Parathyroid adenoma (tissue), 2 donors: ENCODE results near the gene INPP5B.

Source experiments
- H2AFZ ChIP-seq: fragments of 300-600 bp; sonication (generic); one replicate; pipeline ENCODE4 v1.7.0; 2017; ENCODE audit warnings: antibody characterized with exemption, mild to moderate bottlenecking
- H3K27ac ChIP-seq: fragments of 300-600 bp; sonication (generic); one replicate; pipeline ENCODE4 v1.7.0; 2017
- H3K27me3 ChIP-seq: fragments of 300-600 bp; sonication (generic); one replicate; pipeline ENCODE4 v1.7.0; 2017; ENCODE audit warnings: low read length; ENCODE audit not compliant: control insufficient read depth, insufficient read depth
- H3K36me3 ChIP-seq: fragments of 300-600 bp; sonication (generic); one replicate; pipeline ENCODE4 v1.7.0; 2017; ENCODE audit warnings: low read length; ENCODE audit not compliant: control insufficient read depth, insufficient read depth
- H3K4me1 ChIP-seq: fragments of 300-600 bp; sonication (generic); one replicate; pipeline ENCODE4 v1.7.0; 2017; ENCODE audit warnings: control low read depth
- H3K4me2 ChIP-seq: fragments of 300-600 bp; sonication (generic); one replicate; pipeline ENCODE4 v1.7.0; 2017; ENCODE audit warnings: low read length
- H3K4me3 ChIP-seq: fragments of 300-600 bp; sonication (generic); one replicate; pipeline ENCODE4 v1.7.0; 2017; ENCODE audit warnings: low read depth, low read length
- H3K79me2 ChIP-seq: fragments of 300-600 bp; sonication (generic); one replicate; pipeline ENCODE4 v1.7.0; 2017; ENCODE audit warnings: control low read depth
- H3K9ac ChIP-seq: fragments of 300-600 bp; sonication (generic); one replicate; pipeline ENCODE4 v1.7.0; 2017; ENCODE audit warnings: mild to moderate bottlenecking
- H3K9me3 ChIP-seq: fragments of 300-600 bp; sonication (generic); one replicate; pipeline ENCODE4 v1.7.0; 2017; ENCODE audit warnings: low read length; ENCODE audit not compliant: control insufficient read depth
- CTCF ChIP-seq: fragments of 300-600 bp; sonication (generic); IDR thresholded peaks from one replicate; pipeline ENCODE4 v1.7.0; 2017; ENCODE audit warnings: antibody characterized with exemption, mild to moderate bottlenecking
- donor health status: primary hyperparathyroidism.

The INPP5B gene

GRCh38 chr1:37836788-37837187, 110.1 kb downstream of the INPP5B start:
- Histone ChIP-seq H3K9me3 (no peaks in the 10 kb centered on the region), H3K27me3 (no peaks in the 10 kb centered on the region), H3K36me3 (no peaks in the 10 kb centered on the region), H3K4me2 (no peak overlapping the region), H3K79me2 (no peaks in the 10 kb centered on the region), H3K9ac (no peak overlapping the region), H2AFZ (no peak overlapping the region), H3K4me1 (no peaks in the 10 kb centered on the region), H3K27ac (no peak overlapping the region), H3K4me3 (no peak overlapping the region)
- TF ChIP-seq CTCF: no peak

- Histone ChIP-seq H2AFZ (no peak overlapping the region), H3K27ac (no peak overlapping the region), H3K27me3 (no peaks in the 10 kb centered on the region), H3K79me2 (no peaks in the 10 kb centered on the region), H3K9me3 (no peaks in the 10 kb centered on the region), H3K4me3 (no peak overlapping the region), H3K4me2 (no peak overlapping the region), H3K4me1 (no peaks in the 10 kb centered on the region), H3K36me3 (no peaks in the 10 kb centered on the region), H3K9ac (no peak overlapping the region)
- no peak for TF ChIP-seq CTCF
Observed at GRCh38 chr1:37831809-37832208, 115.0 kb downstream of the INPP5B start.

- Histone ChIP-seq H3K9me3 (no peaks in the 10 kb centered on the region), H3K36me3 (no peaks in the 10 kb centered on the region)
Observed at GRCh38 chr1:37831109-37831508, 115.7 kb downstream of the INPP5B start.

GRCh38 chr1:37828410-37829074, 118.3 kb downstream of the INPP5B start:
- H3K9ac ChIP-seq: no peak overlapping the region
- no peak overlapping the region for H3K27ac ChIP-seq
- no peak overlapping the region for H3K4me2 ChIP-seq
- H3K79me2 ChIP-seq: no peaks in the 10 kb centered on the region
- H3K4me3 ChIP-seq: no peak overlapping the region
- no peaks in the 10 kb centered on the region for H3K36me3 ChIP-seq
- H3K9me3 ChIP-seq: no peaks in the 10 kb centered on the region
- no peak for TF ChIP-seq CTCF
- no peaks in the 10 kb centered on the region for H3K4me1 ChIP-seq
- no peak overlapping the region for H2AFZ ChIP-seq
- H3K27me3 ChIP-seq: no peaks in the 10 kb centered on the region

More at GRCh38 chr1:37831109-37831508, 115.7 kb downstream of the INPP5B start:
- Histone ChIP-seq H2AFZ (no peak overlapping the region), H3K4me3 (no peak overlapping the region), H3K27me3 (no peaks in the 10 kb centered on the region), H3K9ac (no peak overlapping the region), H3K4me1 (no peaks in the 10 kb centered on the region), H3K79me2 (no peaks in the 10 kb centered on the region), H3K4me2 (no peak overlapping the region), H3K27ac (no peak overlapping the region)
- no peak for TF ChIP-seq CTCF

GRCh38 chr1:37825506-37825905, 121.3 kb downstream of the INPP5B start:
- Histone ChIP-seq H3K9me3 (no peaks in the 10 kb centered on the region), H3K27ac (no peak overlapping the region), H3K27me3 (no peaks in the 10 kb centered on the region), H3K36me3 (no peaks in the 10 kb centered on the region), H2AFZ (no peak overlapping the region), H3K4me3 (no peak overlapping the region), H3K9ac (no peak overlapping the region), H3K79me2 (no peaks in the 10 kb centered on the region), H3K4me1 (no peaks in the 10 kb centered on the region), H3K4me2 (no peak overlapping the region)
- TF ChIP-seq CTCF: no peak
